Measurements from ENCODE around the gene ACSF2.

- TF ChIP-seq, protein P1, sequence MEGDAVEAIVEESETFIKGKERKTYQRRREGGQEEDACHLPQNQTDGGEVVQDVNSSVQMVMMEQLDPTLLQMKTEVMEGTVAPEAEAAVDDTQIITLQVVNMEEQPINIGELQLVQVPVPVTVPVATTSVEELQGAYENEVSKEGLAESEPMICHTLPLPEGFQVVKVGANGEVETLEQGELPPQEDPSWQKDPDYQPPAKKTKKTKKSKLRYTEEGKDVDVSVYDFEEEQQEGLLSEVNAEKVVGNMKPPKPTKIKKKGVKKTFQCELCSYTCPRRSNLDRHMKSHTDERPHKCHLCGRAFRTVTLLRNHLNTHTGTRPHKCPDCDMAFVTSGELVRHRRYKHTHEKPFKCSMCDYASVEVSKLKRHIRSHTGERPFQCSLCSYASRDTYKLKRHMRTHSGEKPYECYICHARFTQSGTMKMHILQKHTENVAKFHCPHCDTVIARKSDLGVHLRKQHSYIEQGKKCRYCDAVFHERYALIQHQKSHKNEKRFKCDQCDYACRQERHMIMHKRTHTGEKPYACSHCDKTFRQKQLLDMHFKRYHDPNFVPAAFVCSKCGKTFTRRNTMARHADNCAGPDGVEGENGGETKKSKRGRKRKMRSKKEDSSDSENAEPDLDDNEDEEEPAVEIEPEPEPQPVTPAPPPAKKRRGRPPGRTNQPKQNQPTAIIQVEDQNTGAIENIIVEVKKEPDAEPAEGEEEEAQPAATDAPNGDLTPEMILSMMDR (IDR thresholded peaks at IDR 0.05), result no peak
- TF ChIP-seq EP300 (IDR thresholded peaks at IDR 0.05), result no peak
- TF ChIP-seq POLR2A (IDR thresholded peaks at IDR 0.05), result no peak
Observed at GRCh38 chr17:50502301-50502990, 76.4 kb downstream of the ACSF2 start.
